ENCODE data around the gene ZNF557.
"Not testable (repeated sequence)": the region's sequence is repeated elsewhere in the genome, so short reads cannot be mapped to it uniquely, and the experiment has no call there.

- not testable (repeated sequence) for TF ChIP-seq POLR2A (IDR thresholded peaks at IDR 0.05); CTCF (IDR thresholded peaks at IDR 0.05 in 4 of 5, conservative IDR thresholded peaks at IDR 0.05 in 1 of 5)
Measured at GRCh38 chr19:7040079-7040478, 29.4 kb upstream of the ZNF557 start, which contains the start of gene MBD3L4.

Measured in gastrocnemius medialis (tissue), 4 donors.